Measurements from ENCODE around the gene ANTXR1. TPM values are rescaled to one million over a fixed set of nuclear protein-coding genes. Genes with fewer than 3 reads are reported as not detected.

ANTXR1 gene
- total and polyA plus RNA-seq, 2 experiments from 2014 or later = 128 to 191 TPM

- no peaks in the 10 kb centered on the region for H3K9me2 ChIP-seq (ENCODE audit: insufficient read depth)
Observed at GRCh38 chr2:69081001-69081580, 68.1 kb downstream of the ANTXR1 start.

GRCh38 chr2:69081757-69082156 lies 68.8 kb downstream of the ANTXR1 start:
- Histone ChIP-seq H3K4me2 (ENCODE audit: unreplicated experiment) (no peak overlapping the region), H3F3A (ENCODE audit: insufficient read depth) (peaks cover 72% of the 10 kb centered on the region)
- 91 to 98% methylated on average over 4 of the region's 4 CpGs for WGBS, 2 experiments (ENCODE audit: low coverage in 1 of 2, low lambda C conversion rate in 2 of 2, missing lambda C conversion rate in 2 of 2)

More at GRCh38 chr2:69081001-69081580, 68.1 kb downstream of the ANTXR1 start:
- Histone ChIP-seq H4K20me1 (ENCODE audit: insufficient read depth) (no peaks in the 10 kb centered on the region), H3K79me2 (ENCODE audit: insufficient read depth) (no peaks in the 10 kb centered on the region), H3K27ac (no peak overlapping the region), H3K4me3 (no peak overlapping the region), H3K27me3 (replicated peaks; ENCODE audit: insufficient read depth) (no peaks in the 10 kb centered on the region), H3K4me2 (ENCODE audit: unreplicated experiment) (no peak overlapping the region), H3K36me3 (ENCODE audit: low read depth) (peaks cover 70% of the 10 kb centered on the region), H3K9me3 (ENCODE audit: low read depth) (no peaks in the 10 kb centered on the region), H3F3A (ENCODE audit: insufficient read depth) (peaks cover 65% of the 10 kb centered on the region), H3K4me1 (ENCODE audit: insufficient read depth) (peaks cover 20% of the 10 kb centered on the region), H2AFZ (no peak overlapping the region), H3K9ac (no peak overlapping the region)
- 96 to 100% methylated on average over 3 of the region's 3 CpGs for WGBS, 2 experiments (ENCODE audit: low coverage in 1 of 2, low lambda C conversion rate in 2 of 2, missing lambda C conversion rate in 2 of 2)
- TF ChIP-seq EZH2 (IDR thresholded peaks at IDR 0.05; ENCODE audit: insufficient read depth, poor library complexity, severe bottlenecking) (no peak), EZH2phosphoT487 (IDR thresholded peaks at IDR 0.05; ENCODE audit: insufficient read depth, low read depth) (no peak)
- in situ Hi-C loops (cut with MboI) = no loop called here
- no peak for DNase-seq

GRCh38 chr2:69082430-69082997 lies 69.5 kb downstream of the ANTXR1 start:
- Histone ChIP-seq H3K27ac (peak overlapping the region; percentile 69), H3K36me3 (ENCODE audit: low read depth) (peaks cover 56% of the 10 kb centered on the region), H2AFZ (no peak overlapping the region), H3K4me1 (ENCODE audit: insufficient read depth) (peaks cover 34% of the 10 kb centered on the region), H3K27me3 (replicated peaks; ENCODE audit: insufficient read depth) (no peaks in the 10 kb centered on the region), H3K9me2 (ENCODE audit: insufficient read depth) (no peaks in the 10 kb centered on the region), H3F3A (ENCODE audit: insufficient read depth) (peaks cover 79% of the 10 kb centered on the region), H3K79me2 (ENCODE audit: insufficient read depth) (no peaks in the 10 kb centered on the region), H3K9ac (no peak overlapping the region), H3K4me3 (no peak overlapping the region), H3K4me2 (ENCODE audit: unreplicated experiment) (peak overlapping the region; percentile 30), H3K9me3 (ENCODE audit: low read depth) (no peaks in the 10 kb centered on the region), H4K20me1 (ENCODE audit: insufficient read depth) (no peaks in the 10 kb centered on the region)
- in situ Hi-C loops (cut with MboI) = no loop called here
- WGBS, 2 experiments (ENCODE audit: low coverage in 1 of 2, low lambda C conversion rate in 2 of 2, missing lambda C conversion rate in 2 of 2) = 63 to 65% methylated on average over 9 of the region's 9 CpGs
- peak; percentile 79 for DNase-seq
- TF ChIP-seq EZH2 (IDR thresholded peaks at IDR 0.05; ENCODE audit: insufficient read depth, poor library complexity, severe bottlenecking) = no peak
- no peak for TF ChIP-seq EZH2phosphoT487 (IDR thresholded peaks at IDR 0.05; ENCODE audit: insufficient read depth, low read depth)

More at GRCh38 chr2:69081757-69082156, 68.8 kb downstream of the ANTXR1 start:
- Histone ChIP-seq H3K9ac (no peak overlapping the region), H3K27ac (no peak overlapping the region), H3K27me3 (replicated peaks; ENCODE audit: insufficient read depth) (no peaks in the 10 kb centered on the region), H3K9me3 (ENCODE audit: low read depth) (no peaks in the 10 kb centered on the region), H4K20me1 (ENCODE audit: insufficient read depth) (no peaks in the 10 kb centered on the region), H3K79me2 (ENCODE audit: insufficient read depth) (no peaks in the 10 kb centered on the region), H3K4me3 (no peak overlapping the region), H3K36me3 (ENCODE audit: low read depth) (peaks cover 64% of the 10 kb centered on the region), H2AFZ (no peak overlapping the region), H3K4me1 (ENCODE audit: insufficient read depth) (peaks cover 27% of the 10 kb centered on the region), H3K9me2 (ENCODE audit: insufficient read depth) (no peaks in the 10 kb centered on the region)
- TF ChIP-seq EZH2 (IDR thresholded peaks at IDR 0.05; ENCODE audit: insufficient read depth, poor library complexity, severe bottlenecking) (no peak), EZH2phosphoT487 (IDR thresholded peaks at IDR 0.05; ENCODE audit: insufficient read depth, low read depth) (no peak)
- no peak for DNase-seq
- in situ Hi-C loops (cut with MboI) = no loop called here

GRCh38 chr2:69083235-69083748 lies 70.3 kb downstream of the ANTXR1 start:
- H2AFZ ChIP-seq = no peak overlapping the region
- H3K9me3 ChIP-seq (ENCODE audit: low read depth) = no peaks in the 10 kb centered on the region
- no peak overlapping the region for H3K4me3 ChIP-seq
- peaks cover 87% of the 10 kb centered on the region for H3F3A ChIP-seq (ENCODE audit: insufficient read depth)
- 44 to 52% methylated on average over 2 of the region's 2 CpGs for WGBS, 2 experiments (ENCODE audit: low coverage in 1 of 2, low lambda C conversion rate in 2 of 2, missing lambda C conversion rate in 2 of 2)
- no peak overlapping the region for H3K4me2 ChIP-seq (ENCODE audit: unreplicated experiment)
- no peaks in the 10 kb centered on the region for H3K79me2 ChIP-seq (ENCODE audit: insufficient read depth)
- in situ Hi-C loops (cut with MboI) = no loop called here
- H3K9ac ChIP-seq = peak overlapping the region; percentile 23
- H3K9me2 ChIP-seq (ENCODE audit: insufficient read depth) = no peaks in the 10 kb centered on the region
- no peaks in the 10 kb centered on the region for H4K20me1 ChIP-seq (ENCODE audit: insufficient read depth)
- peaks cover 48% of the 10 kb centered on the region for H3K36me3 ChIP-seq (ENCODE audit: low read depth)
- peaks cover 42% of the 10 kb centered on the region for H3K4me1 ChIP-seq (ENCODE audit: insufficient read depth)
- H3K27me3 ChIP-seq (replicated peaks; ENCODE audit: insufficient read depth) = no peaks in the 10 kb centered on the region
- no peak for TF ChIP-seq EZH2phosphoT487 (IDR thresholded peaks at IDR 0.05; ENCODE audit: insufficient read depth, low read depth)
- TF ChIP-seq EZH2 (IDR thresholded peaks at IDR 0.05; ENCODE audit: insufficient read depth, poor library complexity, severe bottlenecking) = no peak
- peak; percentile 80 for DNase-seq
- H3K27ac ChIP-seq = peak overlapping the region; percentile 69
